IPS DF 19.7 (cell line): ENCODE data around the gene SOX12.
"Not testable (repeated sequence)": the region's sequence is repeated elsewhere in the genome, so short reads cannot be mapped to it uniquely, and the experiment has no call there.

Source experiments
- DNase-seq: peaks from one replicate; pipeline ENCODE4 v3.0.0-alpha.2; 2013; ENCODE audit warnings: low read depth, low spot score

The SOX12 gene

GRCh38 chr20:362271-363254 lies 37.2 kb downstream of the SOX12 start:
- no peak for DNase-seq

GRCh38 chr20:363319-364078 lies 38.1 kb downstream of the SOX12 start:
- DNase-seq = no peak

- no peak for DNase-seq
Observed at GRCh38 chr20:364905-365794, 39.8 kb downstream of the SOX12 start.

- no peak for DNase-seq
Observed at GRCh38 chr20:366041-366718, 40.8 kb downstream of the SOX12 start.

DNA sequence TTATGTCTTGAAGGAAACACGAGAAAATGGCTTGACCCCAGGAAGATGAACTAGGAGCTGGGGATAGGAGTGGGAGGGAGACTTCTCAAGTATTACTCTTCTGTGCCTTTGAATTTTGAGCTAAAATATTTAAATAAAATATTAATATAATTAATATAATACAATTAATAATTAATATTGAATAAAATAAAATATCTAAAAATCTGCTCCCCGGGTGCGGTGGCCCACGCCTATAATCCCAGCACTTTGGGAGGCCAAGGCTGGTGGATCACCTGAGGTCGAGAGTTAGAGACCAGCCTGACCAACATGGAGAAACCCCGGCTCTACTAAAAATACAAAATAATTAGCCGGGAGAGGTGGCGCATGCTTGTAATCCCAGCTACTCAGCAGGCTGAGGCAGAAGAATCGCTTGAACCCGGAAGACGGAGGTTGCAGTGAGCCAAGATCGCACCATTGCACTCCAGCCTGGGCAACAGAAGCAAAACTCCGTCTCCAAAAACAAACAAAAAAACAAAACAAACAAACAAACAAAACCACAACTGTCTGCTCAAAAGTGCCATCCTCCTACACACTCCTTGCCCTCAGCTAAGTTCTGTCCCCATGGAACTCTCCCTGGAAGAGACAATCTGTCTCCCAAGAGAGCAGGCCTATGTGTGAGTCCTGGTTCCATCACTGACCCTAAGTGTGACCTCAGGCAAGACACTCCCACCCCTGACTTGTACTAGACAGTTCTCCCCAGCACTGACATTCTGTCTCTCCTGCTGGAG lies 41.5 kb downstream of the SOX12 start:
- no peak for DNase-seq

- no peak for DNase-seq
Observed at GRCh38 chr20:367486-367887, 42.1 kb downstream of the SOX12 start.

- no peak for DNase-seq
Observed at GRCh38 chr20:368915-369314, 43.6 kb downstream of the SOX12 start.

DNA sequence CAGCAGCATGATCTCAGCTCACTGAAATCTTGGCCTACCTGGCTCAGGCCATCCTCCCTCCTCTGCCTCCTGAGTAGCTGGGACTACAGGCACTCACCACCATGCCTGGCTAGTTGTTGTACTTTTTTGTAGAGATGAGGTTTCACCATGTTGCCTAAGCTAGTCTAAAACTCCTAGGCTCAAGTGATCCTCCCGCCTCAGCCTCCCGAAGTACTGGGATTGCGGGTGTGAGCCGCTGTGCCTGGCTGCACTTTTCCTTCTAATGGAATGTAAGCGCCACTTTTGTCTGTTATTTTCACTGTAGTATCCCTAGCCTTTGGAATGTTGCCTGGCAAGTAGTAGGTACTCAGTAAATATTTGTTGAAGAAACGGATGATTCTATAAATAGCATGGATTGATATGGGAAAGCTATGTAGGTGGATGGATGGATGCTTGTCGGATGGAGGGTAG lies 44.8 kb downstream of the SOX12 start:
- no peak for DNase-seq

- DNase-seq = no peak
Observed at GRCh38 chr20:370977-371754, 45.8 kb downstream of the SOX12 start.

GRCh38 chr20:371755-372542 lies 46.6 kb downstream of the SOX12 start:
- no peak for DNase-seq

GRCh38 chr20:372543-373082 lies 47.3 kb downstream of the SOX12 start:
- not testable (repeated sequence) for DNase-seq

DNA sequence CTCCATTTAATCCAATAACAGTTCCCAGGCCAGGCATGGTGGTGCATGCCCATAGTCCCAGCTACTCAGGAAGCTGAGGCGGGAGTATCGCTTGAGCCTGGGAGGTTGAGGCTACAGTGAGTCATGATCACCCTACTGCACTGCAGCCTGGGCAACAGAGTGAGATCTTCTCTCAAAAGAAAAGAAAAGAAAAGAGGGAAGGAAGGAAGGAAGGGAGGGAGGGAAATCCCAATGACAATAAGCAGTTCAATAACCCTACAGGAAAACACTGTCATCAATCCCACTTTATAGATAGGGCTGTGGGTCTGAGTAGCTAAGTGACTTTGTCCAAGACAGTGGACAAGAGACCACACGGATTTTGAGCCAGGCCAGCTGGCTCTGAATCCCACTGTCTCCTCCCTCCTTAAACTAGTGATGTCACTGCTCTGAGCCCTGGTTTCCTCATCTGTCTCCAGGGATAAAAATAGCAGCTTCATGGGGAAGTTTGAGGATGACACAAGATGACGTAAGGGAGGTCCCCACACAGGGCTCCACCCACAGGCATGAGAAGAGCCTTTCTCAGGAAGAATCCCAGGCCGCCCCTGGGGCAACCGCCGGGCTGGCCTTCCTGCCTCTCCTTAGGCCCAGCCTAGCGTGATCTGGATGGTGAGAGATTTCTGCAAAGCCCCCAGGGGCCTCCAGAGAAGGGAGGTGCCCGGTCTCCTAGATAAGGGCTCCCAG lies 48.0 kb downstream of the SOX12 start:
- no peak for DNase-seq

- no peak for DNase-seq
Observed at GRCh38 chr20:375265-375889, 50.0 kb downstream of the SOX12 start.

DNA sequence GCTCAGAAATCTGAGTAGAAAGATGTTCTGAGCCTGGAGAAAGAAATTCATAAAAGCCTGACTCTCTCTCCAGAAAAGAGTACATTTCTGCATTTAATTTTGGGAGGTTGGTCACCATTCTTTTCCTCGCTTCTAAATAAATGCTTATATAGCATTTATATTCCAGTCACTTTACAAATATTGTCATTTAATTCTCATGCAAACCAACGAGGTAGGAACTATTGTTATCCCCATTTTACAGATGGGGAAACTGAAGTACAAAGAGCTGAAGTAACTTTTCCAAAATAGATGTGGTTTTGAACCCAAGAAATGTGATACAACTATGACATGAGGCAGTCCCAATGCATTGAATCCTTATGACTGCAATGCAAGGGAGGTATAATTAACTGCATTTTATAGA lies 50.7 kb downstream of the SOX12 start:
- DNase-seq = no peak

GRCh38 chr20:376750-377149 lies 51.4 kb downstream of the SOX12 start:
- DNase-seq = no peak

GRCh38 chr20:377578-377977 lies 52.2 kb downstream of the SOX12 start:
- not testable (repeated sequence) for DNase-seq

GRCh38 chr20:378961-379336 lies 53.6 kb downstream of the SOX12 start:
- no peak for DNase-seq
